Gastrocnemius medialis (tissue), 4 donors: Measurements from ENCODE around the gene POLD3.

Source experiments
- CTCF ChIP-seq, 5 experiments: fragments of 450-650 bp in 3 of 5; fragments of 200-600 bp in 2 of 5; sonication (generic) in 2 of 5; IDR thresholded peaks in 4 of 5; conservative IDR thresholded peaks in 1 of 5; 1 replicate in 4 of 5; 2 replicates in 1 of 5; pipeline ENCODE4 v1.5.1; 2016 to 2019; ENCODE audit warnings: antibody characterized with exemption in 5 of 5, mild to moderate bottlenecking in 3 of 5, moderate library complexity in 3 of 5
- POLR2A ChIP-seq, 2 donors: fragments of 450-650 bp; IDR thresholded peaks; one replicate each; pipeline ENCODE4 v1.6.1; 2017; ENCODE audit warnings: antibody characterized with exemption in 2 of 2, mild to moderate bottlenecking in 2 of 2, moderate library complexity in 2 of 2

GRCh38 chr11:74689666-74690065, 97.3 kb downstream of the POLD3 start:
- TF ChIP-seq POLR2A (IDR thresholded peaks at IDR 0.05) (no peak), CTCF (IDR thresholded peaks at IDR 0.05 in 4 of 5, conservative IDR thresholded peaks at IDR 0.05 in 1 of 5) (no peak)
